ENCODE measurements around the gene BRD3.

The BRD3 gene

GRCh38 chr9:134029248-134030226 is 38.3 kb downstream of the BRD3 start:
- TF ChIP-seq CTCF (IDR thresholded peaks at IDR 0.05): no peak

GRCh38 chr9:134028575-134029247 is 39.1 kb downstream of the BRD3 start:
- no peak for TF ChIP-seq CTCF (IDR thresholded peaks at IDR 0.05)

GRCh38 chr9:134028076-134028475 is 39.8 kb downstream of the BRD3 start:
- TF ChIP-seq CTCF (IDR thresholded peaks at IDR 0.05): no peak

- TF ChIP-seq CTCF (IDR thresholded peaks at IDR 0.05): no peak
Observed at GRCh38 chr9:134027561-134027960, 40.3 kb downstream of the BRD3 start.

- TF ChIP-seq CTCF (IDR thresholded peaks at IDR 0.05): no peak
Observed at GRCh38 chr9:134026981-134027380, 40.8 kb downstream of the BRD3 start.

- TF ChIP-seq CTCF (IDR thresholded peaks at IDR 0.05): no peak
Observed at GRCh38 chr9:134026581-134026980, 41.2 kb downstream of the BRD3 start.

- TF ChIP-seq CTCF (IDR thresholded peaks at IDR 0.05): 0 out of 2 replicates have a peak, but pooled peaks have one; percentile 18
Observed at GRCh38 chr9:134025606-134026541, 42.0 kb downstream of the BRD3 start.
